Endodermal cell (in vitro differentiated cells): ENCODE measurements around the gene DGKQ. TPM values are rescaled to one million over a fixed set of nuclear protein-coding genes. Genes with fewer than 3 reads are reported as not detected.

Experiments
- DNase-seq: peaks from one replicate; pipeline ENCODE4 v3.0.0-alpha.2; 2017
- H3K27ac ChIP-seq: 2 replicates; pipeline ENCODE4 v1.5.1; 2013; ENCODE audit warnings: mild to moderate bottlenecking, low read depth, low read length, moderate library complexity
- H3K27me3 ChIP-seq: 2 replicates; pipeline ENCODE4 v1.6.1; 2013; ENCODE audit warnings: mild to moderate bottlenecking, low read length, moderate library complexity; ENCODE audit not compliant: insufficient read depth, control insufficient read depth, poor library complexity, severe bottlenecking
- H3K36me3 ChIP-seq: 2 replicates; pipeline ENCODE4 v1.7.0; 2013; ENCODE audit warnings: mild to moderate bottlenecking, low read length, moderate library complexity; ENCODE audit not compliant: control insufficient read depth, insufficient read depth
- H3K4me1 ChIP-seq: one replicate; pipeline ENCODE4 v1.7.0; 2013; ENCODE audit warnings: low read length; ENCODE audit not compliant: control insufficient read depth, insufficient read depth
- H3K4me3 ChIP-seq: 2 replicates; pipeline ENCODE4 v1.5.1; 2013; ENCODE audit warnings: mild to moderate bottlenecking, low read length, moderate library complexity
- H3K9ac ChIP-seq: 2 replicates; pipeline ENCODE4 v1.6.1; 2013; ENCODE audit warnings: mild to moderate bottlenecking, low read length, moderate library complexity; ENCODE audit not compliant: poor library complexity, severe bottlenecking; ENCODE audit errors: extremely low read depth
- H3K9me3 ChIP-seq: 2 replicates; pipeline ENCODE4 v1.6.1; 2013; ENCODE audit warnings: mild to moderate bottlenecking, low read length, moderate library complexity; ENCODE audit not compliant: control insufficient read depth
- H3K27ac Mint-ChIP-seq: 2 replicates; pipeline ENCODE4 v1.8.0; 2020; ENCODE audit warnings: mixed read lengths
- H3K27me3 Mint-ChIP-seq: 2 replicates; pipeline ENCODE4 v1.8.0; 2021; ENCODE audit warnings: mild to moderate bottlenecking, mixed read lengths; ENCODE audit not compliant: insufficient read depth
- H3K36me3 Mint-ChIP-seq: 2 replicates; pipeline ENCODE4 v1.8.0; 2020; ENCODE audit warnings: low read depth, mixed read lengths
- H3K4me1 Mint-ChIP-seq: 2 replicates; pipeline ENCODE4 v1.8.0; 2020; ENCODE audit warnings: mixed read lengths
- H3K4me3 Mint-ChIP-seq: 2 replicates; pipeline ENCODE4 v1.8.0; 2020; ENCODE audit warnings: mild to moderate bottlenecking, moderate library complexity, mixed read lengths
- H3K9me3 Mint-ChIP-seq: 2 replicates; pipeline ENCODE4 v1.8.0; 2020; ENCODE audit warnings: mild to moderate bottlenecking, mixed read lengths
- WGBS, 2 experiments: methylation state at CpG; one replicate each; pipeline versions ENCODE4 v1.1.5 to v1.1.7; 2013; ENCODE audit warnings: missing lambda C conversion rate in 2 of 2, mixed read lengths in 1 of 2; ENCODE audit not compliant: insufficient coverage in 1 of 2, insufficient read length in 1 of 2; 5-methylcytosine and 5-hydroxymethylcytosine counted together
- total RNA-seq, 2 donors: library from RNA; stranded (reverse); fragmentation: NEBNext Ultra II Directional in 1 of 2; extraction: Animal tissue kit (Norgen Biotek cat#: 25700) in 1 of 2; gene quantifications; 2 replicates in 1 of 2; 3 replicates in 1 of 2; pipeline ENCODE4 v1.2.1, GENCODE V29; 2021
- TF ChIP-seq, protein P1 (sequence below): fragments of 200-600 bp; sonication (generic); conservative IDR thresholded peaks from 2 replicates; pipeline ENCODE4 v1.5.0; 2021; ENCODE audit warnings: antibody characterized with exemption, mild to moderate bottlenecking

The DGKQ gene
- total RNA-seq, 2 donors from 2014 or later = 26.3 to 31.1 TPM

DNA sequence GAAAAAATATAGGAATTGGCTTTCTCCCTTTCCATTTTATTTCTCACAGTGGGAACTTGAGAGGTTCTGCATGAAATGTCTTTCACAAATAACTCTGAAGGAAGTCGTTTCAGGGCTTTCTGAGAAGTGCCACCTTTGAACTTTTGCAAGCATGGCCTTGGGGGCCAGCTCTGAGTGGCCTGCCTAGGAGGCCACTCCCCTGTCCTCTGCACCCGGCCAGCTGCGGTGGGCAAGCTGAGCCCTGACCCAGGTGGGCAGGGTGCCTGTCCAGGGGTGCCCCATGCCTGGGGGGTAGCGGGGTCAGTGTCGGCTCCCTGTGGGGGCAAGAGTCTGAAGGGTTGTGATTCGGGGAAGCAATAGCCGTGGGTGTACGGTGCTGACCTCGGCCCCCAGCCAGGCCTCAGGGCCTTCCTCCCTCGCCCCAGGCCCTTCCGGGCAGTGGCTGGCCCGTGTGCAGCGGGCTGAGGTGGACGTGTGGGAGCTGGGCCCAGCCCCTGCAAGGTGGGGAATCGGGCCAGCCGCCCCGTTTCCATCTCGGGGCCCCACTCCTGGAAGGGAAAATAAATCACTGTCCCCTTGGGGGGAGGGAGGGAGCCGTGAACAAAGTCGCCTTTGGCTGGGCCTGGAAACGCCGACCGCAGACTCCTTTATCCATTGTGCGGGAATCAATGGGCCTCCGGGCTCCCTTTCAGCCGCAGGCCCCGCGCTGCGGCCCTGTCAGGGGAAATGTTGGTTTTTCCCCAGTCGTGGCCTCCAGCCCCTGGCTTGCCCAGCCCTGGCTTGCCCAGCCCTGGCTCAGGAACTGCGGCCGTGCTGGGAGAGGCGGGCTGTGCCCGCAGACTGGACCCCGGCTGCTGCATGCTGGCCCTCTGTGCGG, 41.2 kb upstream of the DGKQ start:
- Mint-ChIP-seq H3K9me3 (no peaks in the 10 kb centered on the region), H3K27ac (no peak overlapping the region), H3K4me3 (no peak overlapping the region), H3K27me3 (peaks cover 11% of the 10 kb centered on the region), H3K36me3 (peaks cover 8% of the 10 kb centered on the region), H3K4me1 (peaks cover 15% of the 10 kb centered on the region)
- Histone ChIP-seq H3K9ac (no peak overlapping the region), H3K4me3 (no peak overlapping the region), H3K27ac (peak overlapping the region; percentile 85), H3K36me3 (peaks cover 8% of the 10 kb centered on the region), H3K4me1 (peaks cover 18% of the 10 kb centered on the region), H3K27me3 (peaks cover 14% of the 10 kb centered on the region), H3K9me3 (no peaks in the 10 kb centered on the region)
- 69 to 89% methylated on average over 16 to 36 of the region's 36 CpGs for WGBS, 2 experiments
- TF ChIP-seq, protein P1, sequence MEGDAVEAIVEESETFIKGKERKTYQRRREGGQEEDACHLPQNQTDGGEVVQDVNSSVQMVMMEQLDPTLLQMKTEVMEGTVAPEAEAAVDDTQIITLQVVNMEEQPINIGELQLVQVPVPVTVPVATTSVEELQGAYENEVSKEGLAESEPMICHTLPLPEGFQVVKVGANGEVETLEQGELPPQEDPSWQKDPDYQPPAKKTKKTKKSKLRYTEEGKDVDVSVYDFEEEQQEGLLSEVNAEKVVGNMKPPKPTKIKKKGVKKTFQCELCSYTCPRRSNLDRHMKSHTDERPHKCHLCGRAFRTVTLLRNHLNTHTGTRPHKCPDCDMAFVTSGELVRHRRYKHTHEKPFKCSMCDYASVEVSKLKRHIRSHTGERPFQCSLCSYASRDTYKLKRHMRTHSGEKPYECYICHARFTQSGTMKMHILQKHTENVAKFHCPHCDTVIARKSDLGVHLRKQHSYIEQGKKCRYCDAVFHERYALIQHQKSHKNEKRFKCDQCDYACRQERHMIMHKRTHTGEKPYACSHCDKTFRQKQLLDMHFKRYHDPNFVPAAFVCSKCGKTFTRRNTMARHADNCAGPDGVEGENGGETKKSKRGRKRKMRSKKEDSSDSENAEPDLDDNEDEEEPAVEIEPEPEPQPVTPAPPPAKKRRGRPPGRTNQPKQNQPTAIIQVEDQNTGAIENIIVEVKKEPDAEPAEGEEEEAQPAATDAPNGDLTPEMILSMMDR = no peak
- DNase-seq = no peak

DNA sequence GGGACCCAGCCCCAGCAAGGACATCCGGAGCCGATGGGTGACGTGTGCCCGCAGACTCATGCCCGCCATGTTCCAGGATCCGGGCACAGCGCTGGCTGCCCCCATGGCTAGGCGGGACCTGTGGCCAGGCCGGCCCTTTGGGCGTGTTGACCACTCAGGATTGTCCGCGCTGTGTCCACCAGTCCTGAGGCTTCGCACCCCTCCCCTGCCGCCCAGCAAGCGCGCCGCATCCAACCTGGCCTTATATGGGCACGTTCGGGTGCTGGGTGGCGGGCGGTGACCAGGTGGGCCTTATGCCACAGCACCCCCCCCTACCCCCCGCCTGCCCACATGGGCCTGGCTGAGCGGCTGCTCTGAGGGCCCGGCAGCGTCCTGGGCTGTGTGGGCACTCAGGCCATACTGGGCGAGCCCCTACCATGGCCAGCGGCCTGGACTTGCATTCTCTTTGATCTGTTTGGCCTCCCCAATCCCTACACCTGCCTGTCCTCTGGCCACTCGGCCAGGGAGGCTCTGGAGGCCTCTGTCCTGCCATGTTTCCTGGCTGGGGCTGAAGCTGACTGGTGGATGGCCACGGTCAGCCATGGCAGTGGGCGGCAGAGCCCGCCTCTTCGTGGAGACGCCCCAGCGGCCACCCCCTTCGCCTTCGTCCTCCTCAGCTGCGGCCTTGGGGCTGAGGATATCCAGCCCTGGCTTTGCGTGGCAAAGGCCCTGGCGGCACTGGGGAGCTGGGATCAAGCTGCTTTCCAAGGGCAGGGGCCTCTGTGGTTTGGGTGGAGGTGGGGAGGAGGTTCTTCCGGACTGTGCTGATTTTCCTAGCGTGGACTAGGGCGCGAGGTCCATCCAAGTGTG, 40.1 kb upstream of the DGKQ start:
- Histone ChIP-seq H3K27ac (no peak overlapping the region), H3K9me3 (no peaks in the 10 kb centered on the region), H3K27me3 (peaks cover 24% of the 10 kb centered on the region), H3K9ac (no peak overlapping the region), H3K4me1 (peaks cover 8% of the 10 kb centered on the region), H3K4me3 (no peak overlapping the region), H3K36me3 (peaks cover 8% of the 10 kb centered on the region)
- H3K36me3 Mint-ChIP-seq = peaks cover 8% of the 10 kb centered on the region
- H3K27ac Mint-ChIP-seq = no peak overlapping the region
- peak overlapping the region; percentile 55 for H3K4me3 Mint-ChIP-seq
- no peaks in the 10 kb centered on the region for H3K9me3 Mint-ChIP-seq
- DNase-seq = no peak
- 94 to 96% methylated on average over 30 to 43 of the region's 43 CpGs for WGBS, 2 experiments
- TF ChIP-seq, protein P1 = no peak
- H3K4me1 Mint-ChIP-seq = peaks cover 12% of the 10 kb centered on the region
- H3K27me3 Mint-ChIP-seq = peaks cover 19% of the 10 kb centered on the region

DNA sequence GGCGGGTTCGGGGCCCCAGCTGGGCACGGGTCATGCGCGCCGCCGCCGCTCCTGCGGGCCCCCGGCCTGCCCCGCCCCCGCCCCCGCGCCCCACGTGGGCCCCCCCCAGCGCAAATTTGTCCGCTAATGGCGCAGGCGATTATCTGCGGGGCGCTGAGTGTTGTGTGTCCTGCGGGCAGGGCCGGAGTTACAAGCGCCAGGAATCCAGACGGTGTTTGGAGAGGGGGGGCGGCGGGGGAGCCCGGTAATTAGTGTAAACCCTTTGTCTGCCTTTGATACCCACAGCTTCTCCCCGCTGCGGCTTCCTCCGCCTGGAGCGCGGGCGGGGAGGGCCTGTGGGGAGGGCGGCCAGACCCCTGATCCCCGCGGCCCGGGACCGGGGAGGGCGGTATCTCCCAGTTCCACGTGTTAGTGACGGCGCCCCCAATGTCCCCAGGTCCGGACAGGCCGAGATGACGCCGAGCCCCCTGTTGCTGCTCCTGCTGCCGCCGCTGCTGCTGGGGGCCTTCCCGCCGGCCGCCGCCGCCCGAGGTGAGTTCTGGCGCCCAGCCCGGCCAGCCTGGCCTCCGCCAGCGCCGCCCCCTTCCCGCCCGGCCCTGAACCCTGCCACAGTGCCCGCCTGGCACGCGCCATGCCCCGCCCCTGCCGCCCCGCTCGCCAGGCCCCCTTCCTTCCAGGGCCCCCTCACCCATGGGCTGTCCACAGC, 38.8 kb upstream of the DGKQ start:
- WGBS, 2 experiments = 12 to 15% methylated on average over 22 to 67 of the region's 69 CpGs
- no peak overlapping the region for H3K9ac ChIP-seq
- TF ChIP-seq, protein P1 = no peak

More for the DNA sequence above, 38.8 kb upstream of the DGKQ start:
- Mint-ChIP-seq H3K4me1 (peaks cover 6% of the 10 kb centered on the region), H3K27me3 (peaks cover 30% of the 10 kb centered on the region), H3K36me3 (peaks cover 8% of the 10 kb centered on the region), H3K27ac (no peak overlapping the region), H3K9me3 (peaks cover 3% of the 10 kb centered on the region), H3K4me3 (peak overlapping the region; percentile 55)
- Histone ChIP-seq H3K4me1 (peaks cover 3% of the 10 kb centered on the region), H3K27ac (no peak overlapping the region), H3K36me3 (peaks cover 8% of the 10 kb centered on the region), H3K27me3 (peaks cover 36% of the 10 kb centered on the region), H3K9me3 (peaks cover under 1% of the 10 kb centered on the region), H3K4me3 (peak overlapping the region; percentile 58)
- peak; percentile 87 for DNase-seq
